Measurements from ENCODE around the gene TADA3.

DNA sequence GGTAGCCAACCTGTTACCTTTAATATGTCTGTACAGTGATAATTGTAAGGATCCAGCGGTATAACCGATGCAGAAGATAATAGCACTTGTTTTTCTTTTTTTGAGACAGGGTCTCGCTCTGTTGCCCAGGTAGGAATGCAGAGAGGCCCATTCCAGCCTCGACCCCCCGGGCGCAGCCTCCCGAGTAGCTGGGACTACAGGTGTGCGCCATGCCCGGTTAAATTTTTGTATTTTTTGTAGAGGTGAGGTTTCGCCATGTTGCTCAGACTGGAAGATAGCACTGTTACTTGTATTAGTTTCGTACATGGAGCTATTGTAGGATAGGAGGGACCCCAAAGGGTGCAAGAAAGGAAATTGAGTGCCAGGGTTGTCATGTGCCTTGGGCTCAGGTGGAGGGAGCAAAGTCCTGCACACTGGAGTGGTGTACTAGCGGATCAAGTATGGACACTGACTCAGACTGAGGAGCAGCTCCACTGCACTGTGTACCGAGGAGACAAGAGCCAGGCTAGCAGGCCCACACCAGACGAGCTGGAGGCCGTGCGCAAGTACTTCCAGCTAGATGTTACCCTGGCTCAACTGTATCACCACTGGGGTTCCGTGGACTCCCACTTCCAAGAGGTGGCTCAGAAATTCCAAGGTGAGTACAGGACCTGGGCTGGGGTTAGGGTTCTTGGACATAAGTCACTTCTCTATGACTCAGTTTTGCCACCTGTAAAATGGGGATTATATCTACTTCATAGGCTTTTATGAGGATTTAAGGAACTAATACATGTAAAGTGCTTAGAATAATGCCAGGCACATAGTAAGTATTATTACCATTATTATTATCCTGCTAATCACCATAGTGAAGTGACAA is 41.5 kb downstream of the TADA3 start:
- TF ChIP-seq, protein P1, sequence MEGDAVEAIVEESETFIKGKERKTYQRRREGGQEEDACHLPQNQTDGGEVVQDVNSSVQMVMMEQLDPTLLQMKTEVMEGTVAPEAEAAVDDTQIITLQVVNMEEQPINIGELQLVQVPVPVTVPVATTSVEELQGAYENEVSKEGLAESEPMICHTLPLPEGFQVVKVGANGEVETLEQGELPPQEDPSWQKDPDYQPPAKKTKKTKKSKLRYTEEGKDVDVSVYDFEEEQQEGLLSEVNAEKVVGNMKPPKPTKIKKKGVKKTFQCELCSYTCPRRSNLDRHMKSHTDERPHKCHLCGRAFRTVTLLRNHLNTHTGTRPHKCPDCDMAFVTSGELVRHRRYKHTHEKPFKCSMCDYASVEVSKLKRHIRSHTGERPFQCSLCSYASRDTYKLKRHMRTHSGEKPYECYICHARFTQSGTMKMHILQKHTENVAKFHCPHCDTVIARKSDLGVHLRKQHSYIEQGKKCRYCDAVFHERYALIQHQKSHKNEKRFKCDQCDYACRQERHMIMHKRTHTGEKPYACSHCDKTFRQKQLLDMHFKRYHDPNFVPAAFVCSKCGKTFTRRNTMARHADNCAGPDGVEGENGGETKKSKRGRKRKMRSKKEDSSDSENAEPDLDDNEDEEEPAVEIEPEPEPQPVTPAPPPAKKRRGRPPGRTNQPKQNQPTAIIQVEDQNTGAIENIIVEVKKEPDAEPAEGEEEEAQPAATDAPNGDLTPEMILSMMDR (IDR thresholded peaks at IDR 0.05), result no peak
- TF ChIP-seq POLR2A (IDR thresholded peaks at IDR 0.05), result no peak
